ENCODE data around the gene DNAJA4. TPM values are rescaled to one million over a fixed set of nuclear protein-coding genes. Genes with fewer than 3 reads are reported as not detected.

DNAJA4 gene
- total and polyA plus RNA-seq, 2 experiments from 2014 or later = 5.0 to 12.5 TPM

GRCh38 chr15:78307976-78308375 lies 43.6 kb downstream of the DNAJA4 start:
- Mint-ChIP-seq H3K27me3 (ENCODE audit: insufficient read depth, low read depth, poor library complexity) (peaks cover 7% of the 10 kb centered on the region), H3K27ac (no peak overlapping the region), H3K4me1 (peaks cover 11% of the 10 kb centered on the region), H3K4me3 (no peak overlapping the region), H3K36me3 (ENCODE audit: low read depth) (no peaks in the 10 kb centered on the region), H3K9me3 (0 out of 3 replicates have a peak, but pooled peaks cover 3% of the 10 kb centered on the region)
- Histone ChIP-seq H3K79me2 (replicated peaks; ENCODE audit: insufficient read depth) (no peaks in the 10 kb centered on the region), H3K27me3 (ENCODE audit: insufficient read depth) (no peaks in the 10 kb centered on the region), H4K20me1 (replicated peaks; ENCODE audit: insufficient read depth) (no peaks in the 10 kb centered on the region), H2AFZ (peak overlapping the region; percentile 61; the same call in 1 of the 2 replicates), H3K4me3 (no peak overlapping the region), H3K9me2 (ENCODE audit: insufficient read depth) (no peaks in the 10 kb centered on the region), H3K4me2 (no peak overlapping the region), H3K4me1 (ENCODE audit: insufficient read depth) (no peaks in the 10 kb centered on the region), H3K36me3 (ENCODE audit: insufficient read depth) (no peaks in the 10 kb centered on the region), H3K27ac (ENCODE audit: low read depth) (no peak overlapping the region), H3F3A (replicated peaks; ENCODE audit: low read depth) (no peaks in the 10 kb centered on the region)
- no peak for DNase-seq (ENCODE audit: low spot score)
- no peak for ATAC-seq
- TF ChIP-seq ZNF462 (CRISPR knock-in tag; IDR thresholded peaks at IDR 0.05) (no peak), JUNB (IDR thresholded peaks at IDR 0.05; ENCODE audit: unreplicated experiment) (no peak), STAT1 (IDR thresholded peaks at IDR 0.05; ENCODE audit: unreplicated experiment) (no peak), POLR2AphosphoS5 (IDR thresholded peaks at IDR 0.05; ENCODE audit: low read depth) (no peak), EZH2 (IDR thresholded peaks at IDR 0.05; ENCODE audit: low read depth, unreplicated experiment) (no peak), NANOG (IDR thresholded peaks at IDR 0.05; ENCODE audit: borderline replicate concordance) (no peak), EZH2phosphoT487 (IDR thresholded peaks at IDR 0.05; ENCODE audit: unreplicated experiment) (no peak), CREB1 (CRISPR knock-in tag; IDR thresholded peaks at IDR 0.05; ENCODE audit: low read depth) (no peak), REST (IDR thresholded peaks at IDR 0.05; ENCODE audit: unreplicated experiment) (no peak), ZNF114 (CRISPR knock-in tag; IDR thresholded peaks at IDR 0.05) (no peak), ZNF331 (CRISPR knock-in tag; IDR thresholded peaks at IDR 0.05; ENCODE audit: low read depth) (no peak)
- TF ChIP-seq, protein P1, sequence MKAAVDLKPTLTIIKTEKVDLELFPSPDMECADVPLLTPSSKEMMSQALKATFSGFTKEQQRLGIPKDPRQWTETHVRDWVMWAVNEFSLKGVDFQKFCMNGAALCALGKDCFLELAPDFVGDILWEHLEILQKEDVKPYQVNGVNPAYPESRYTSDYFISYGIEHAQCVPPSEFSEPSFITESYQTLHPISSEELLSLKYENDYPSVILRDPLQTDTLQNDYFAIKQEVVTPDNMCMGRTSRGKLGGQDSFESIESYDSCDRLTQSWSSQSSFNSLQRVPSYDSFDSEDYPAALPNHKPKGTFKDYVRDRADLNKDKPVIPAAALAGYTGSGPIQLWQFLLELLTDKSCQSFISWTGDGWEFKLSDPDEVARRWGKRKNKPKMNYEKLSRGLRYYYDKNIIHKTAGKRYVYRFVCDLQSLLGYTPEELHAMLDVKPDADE (IDR thresholded peaks at IDR 0.05) = no peak
- TF ChIP-seq, protein P2, sequence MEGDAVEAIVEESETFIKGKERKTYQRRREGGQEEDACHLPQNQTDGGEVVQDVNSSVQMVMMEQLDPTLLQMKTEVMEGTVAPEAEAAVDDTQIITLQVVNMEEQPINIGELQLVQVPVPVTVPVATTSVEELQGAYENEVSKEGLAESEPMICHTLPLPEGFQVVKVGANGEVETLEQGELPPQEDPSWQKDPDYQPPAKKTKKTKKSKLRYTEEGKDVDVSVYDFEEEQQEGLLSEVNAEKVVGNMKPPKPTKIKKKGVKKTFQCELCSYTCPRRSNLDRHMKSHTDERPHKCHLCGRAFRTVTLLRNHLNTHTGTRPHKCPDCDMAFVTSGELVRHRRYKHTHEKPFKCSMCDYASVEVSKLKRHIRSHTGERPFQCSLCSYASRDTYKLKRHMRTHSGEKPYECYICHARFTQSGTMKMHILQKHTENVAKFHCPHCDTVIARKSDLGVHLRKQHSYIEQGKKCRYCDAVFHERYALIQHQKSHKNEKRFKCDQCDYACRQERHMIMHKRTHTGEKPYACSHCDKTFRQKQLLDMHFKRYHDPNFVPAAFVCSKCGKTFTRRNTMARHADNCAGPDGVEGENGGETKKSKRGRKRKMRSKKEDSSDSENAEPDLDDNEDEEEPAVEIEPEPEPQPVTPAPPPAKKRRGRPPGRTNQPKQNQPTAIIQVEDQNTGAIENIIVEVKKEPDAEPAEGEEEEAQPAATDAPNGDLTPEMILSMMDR (conservative IDR thresholded peaks at IDR 0.05; ENCODE audit: low read depth in 2 of 2) = no peak
